HG02759 (cell line): ENCODE results near the gene LRRC4C.
"Not testable (repeated sequence)": the region's sequence is repeated elsewhere in the genome, so short reads cannot be mapped to it uniquely, and the experiment has no call there.

Experiments used
- ATAC-seq: cut with Tn5 transposase; IDR thresholded peaks from one replicate; pipeline ENCODE4 v1.9.1; 2021; ENCODE audit warnings: mild to moderate bottlenecking, moderate library complexity; ENCODE audit not compliant: unreplicated experiment

Gene LRRC4C

DNA sequence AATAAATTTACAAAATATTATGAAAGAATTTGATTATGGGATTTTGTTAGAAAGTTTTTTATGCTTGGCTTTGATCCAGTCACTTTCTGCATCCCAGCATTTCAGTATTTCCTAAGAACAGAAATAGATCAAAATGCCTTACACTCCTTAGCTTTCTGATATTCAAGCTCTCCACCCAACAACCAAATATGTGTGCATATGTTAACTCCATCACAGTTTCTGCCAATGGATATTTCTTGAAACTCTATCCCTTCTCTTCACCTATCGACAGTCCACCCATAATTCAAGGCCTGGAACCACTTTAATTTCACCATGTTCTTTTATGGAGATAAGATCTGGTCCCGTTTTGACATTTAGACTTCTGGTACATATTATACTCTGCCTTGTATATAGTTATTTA, 565.0 kb downstream of the LRRC4C start:
- no peak for ATAC-seq

DNA sequence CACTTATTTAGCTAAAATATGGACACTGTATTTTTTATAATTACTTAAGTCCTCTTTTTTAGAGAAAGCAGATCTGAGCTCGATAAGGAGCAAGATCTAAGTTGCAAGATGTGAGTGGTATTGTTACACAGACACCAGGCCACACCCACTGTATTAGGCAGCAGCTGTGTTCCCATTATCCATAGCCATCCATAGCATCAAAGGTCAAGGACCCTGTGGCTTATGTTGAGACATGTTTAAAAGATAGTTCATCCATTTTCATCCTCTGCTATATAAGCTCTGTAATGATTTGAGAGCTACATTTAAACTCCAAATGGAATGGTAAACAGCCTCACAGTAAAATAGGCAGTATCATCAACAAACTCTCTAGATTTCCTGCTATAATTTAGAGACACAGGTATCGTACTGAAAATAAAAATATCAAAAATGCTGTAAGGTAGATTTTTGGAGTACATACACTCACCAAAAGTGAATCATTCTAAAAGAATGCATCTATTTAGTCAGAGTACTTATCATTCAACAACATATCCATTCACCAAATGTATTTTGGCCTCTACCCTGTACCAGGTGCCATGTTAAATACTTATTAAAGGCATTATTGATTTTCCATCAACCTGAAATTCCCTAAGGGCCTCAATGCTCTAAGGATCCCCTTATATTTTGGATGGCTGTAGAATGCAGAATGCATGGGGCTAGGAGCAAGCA, 574.0 kb downstream of the LRRC4C start:
- no peak for ATAC-seq

DNA sequence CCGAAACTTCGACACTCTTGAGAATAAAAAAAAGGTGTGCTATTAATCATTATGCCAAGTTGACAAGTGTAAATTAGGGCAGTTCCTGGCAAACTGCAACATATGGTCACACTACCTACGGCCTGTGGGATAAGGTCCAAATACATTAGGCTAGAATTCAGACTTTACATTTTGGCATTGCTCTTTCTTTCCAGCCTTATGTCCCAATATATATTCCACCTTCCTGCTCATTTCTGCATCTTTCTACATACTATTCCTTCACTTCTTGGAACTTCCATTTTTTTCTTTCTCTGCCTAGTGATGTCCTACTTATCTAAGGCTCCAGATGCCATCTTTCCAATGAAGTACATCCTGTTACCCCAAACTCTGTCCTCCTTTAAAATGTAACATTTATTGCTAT, 577.2 kb downstream of the LRRC4C start:
- no peak for ATAC-seq

DNA sequence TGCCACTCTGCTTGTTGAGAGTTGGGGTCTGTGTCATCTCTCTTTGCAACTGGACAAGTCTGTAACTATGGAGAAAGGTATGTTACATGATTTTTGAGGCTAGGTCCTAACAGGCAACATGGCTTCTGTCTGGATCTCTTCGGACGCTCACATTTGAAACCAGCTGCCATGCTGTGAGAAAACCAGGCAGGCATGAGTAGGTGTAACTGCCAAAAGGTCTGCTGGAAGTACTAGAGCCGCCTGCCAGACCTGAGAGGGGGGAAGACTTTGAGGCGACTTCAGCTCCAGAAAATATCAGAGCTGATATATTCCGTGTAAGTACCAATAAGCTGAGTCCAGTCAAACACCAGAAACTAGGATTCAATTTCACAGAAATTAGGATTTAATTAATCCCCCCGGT, 579.5 kb downstream of the LRRC4C start:
- ATAC-seq, result no peak

DNA sequence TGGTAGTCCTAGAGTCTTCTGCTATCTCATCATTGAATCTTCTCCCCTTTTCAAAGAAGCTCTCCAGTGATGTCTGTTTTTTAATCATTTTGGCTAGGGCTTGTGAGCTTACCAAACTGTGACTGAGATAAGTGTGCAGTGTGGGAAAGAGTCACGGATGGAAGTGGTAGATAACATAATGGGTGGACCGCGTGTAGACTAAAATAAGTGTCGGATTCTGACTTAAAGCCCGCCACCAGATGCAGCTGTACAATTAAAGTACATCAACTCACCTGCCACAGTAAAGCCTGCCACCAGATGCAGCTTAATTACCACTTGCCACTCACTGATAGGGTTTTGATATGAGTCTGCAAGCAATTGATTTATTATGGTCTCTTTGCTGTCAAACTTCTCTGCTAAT, 581.5 kb downstream of the LRRC4C start:
- ATAC-seq, result no peak

DNA sequence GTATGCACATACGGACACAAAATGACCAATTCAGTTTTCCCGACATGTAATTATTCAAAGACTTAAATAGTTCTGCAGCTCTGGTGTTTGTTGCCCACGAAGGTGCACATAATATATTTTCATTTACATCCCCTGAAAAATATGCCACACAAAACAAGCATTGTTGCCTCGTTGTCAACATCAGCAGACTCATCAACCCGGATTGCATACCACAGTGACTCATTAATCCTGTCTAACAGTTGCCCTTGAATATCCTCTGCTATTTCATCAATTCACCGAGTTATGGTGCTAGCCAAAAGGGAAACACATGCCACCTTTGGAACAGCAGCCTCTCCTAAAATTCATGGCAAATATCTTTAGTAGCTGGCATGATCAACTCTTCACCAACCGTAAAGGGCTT, 582.2 kb downstream of the LRRC4C start:
- ATAC-seq, result no peak

DNA sequence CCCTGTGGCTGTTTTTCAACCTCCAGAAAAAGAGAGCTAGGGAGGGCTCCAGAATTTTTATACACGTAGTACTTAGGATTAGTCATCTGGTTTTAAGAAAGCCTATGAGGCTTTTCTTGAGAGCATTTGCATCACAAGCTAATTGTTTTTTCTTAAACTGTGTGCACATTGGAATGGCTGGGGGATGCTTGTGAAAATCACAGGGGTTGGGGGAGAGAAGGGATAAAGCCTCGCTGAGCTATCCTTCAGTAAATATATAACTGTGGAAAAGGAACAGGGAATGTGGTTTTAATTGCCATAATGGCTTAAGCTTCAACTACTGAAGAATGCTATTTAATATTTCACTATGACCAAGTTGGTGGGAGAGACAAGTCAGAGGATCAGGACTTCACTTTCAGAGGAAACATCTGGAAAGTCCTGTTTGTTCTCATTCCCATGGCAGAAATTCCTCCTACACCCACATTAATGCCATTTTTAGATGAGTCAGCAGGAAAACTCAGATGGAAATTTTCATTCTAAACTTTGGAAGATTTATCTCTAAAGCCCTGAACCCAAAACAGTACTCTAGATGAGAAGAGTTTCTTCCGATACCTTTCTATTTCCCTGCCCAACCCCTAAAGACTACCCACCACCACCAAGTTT, 591.3 kb downstream of the LRRC4C start:
- no peak for ATAC-seq

DNA sequence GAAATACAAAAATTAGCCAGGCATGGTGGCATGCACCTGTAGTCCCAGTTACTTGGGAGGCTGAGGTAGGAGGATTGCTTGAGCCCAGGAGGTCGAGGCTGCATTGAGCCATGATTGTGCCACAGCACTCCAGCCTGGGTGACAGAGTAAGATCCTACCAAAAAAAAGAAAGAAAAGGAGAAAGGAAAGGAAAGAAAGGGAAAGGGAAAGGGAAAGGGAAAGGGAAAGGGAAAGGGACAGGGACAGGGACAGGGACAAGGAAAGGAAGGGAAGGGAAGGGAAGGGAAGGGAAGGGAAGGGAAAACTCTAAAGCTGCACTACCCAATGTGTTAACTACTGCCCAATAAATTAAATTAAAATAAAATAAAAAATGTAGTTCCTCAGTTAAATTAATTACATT, 601.7 kb downstream of the LRRC4C start:
- not testable (repeated sequence) for ATAC-seq

DNA sequence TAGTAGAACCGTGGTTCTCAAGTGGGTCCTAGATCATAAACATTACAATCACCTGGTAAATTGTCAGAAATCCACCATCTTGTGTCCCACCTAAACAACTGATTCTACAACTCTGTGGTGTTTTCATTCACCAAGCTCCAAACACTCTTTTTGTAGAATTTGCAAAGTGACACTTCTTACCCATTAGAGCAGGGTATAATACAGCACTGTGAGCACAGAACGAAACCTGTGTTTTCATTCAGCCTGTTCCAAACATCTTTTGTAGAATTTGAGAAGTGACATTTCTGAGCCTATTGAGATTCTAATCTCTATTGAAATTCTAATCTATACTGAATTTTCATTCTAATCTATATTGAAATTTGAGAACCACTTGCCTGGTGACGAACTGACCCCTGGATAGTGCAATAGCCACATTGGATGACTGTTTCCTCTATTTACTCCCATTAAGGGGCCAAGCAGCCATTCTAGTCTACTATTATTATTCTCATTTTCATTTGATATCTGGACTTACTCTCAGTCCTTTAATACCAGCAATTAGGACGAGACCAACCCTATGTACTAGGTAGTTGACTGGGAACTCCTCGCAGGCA, 616.6 kb downstream of the LRRC4C start:
- ATAC-seq, result no peak

DNA sequence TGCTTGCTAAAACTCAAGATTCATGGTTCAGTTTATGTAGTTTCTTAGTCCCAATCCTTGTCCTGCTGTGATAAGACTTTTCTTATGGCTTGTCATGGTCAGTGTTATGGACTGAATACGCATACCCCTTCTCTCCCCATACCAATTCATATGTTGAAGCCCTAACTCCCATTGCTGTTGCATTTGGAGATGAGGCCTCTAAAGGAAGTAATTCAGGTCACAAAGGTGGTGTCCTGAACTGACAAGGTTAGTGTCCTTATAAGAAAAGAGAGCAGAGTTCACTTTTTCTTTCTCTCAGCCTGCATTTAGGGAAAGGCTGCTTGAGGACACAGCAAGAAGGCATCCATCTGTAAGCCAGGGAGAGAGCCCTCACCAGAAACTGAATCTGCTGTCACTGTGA, 618.2 kb downstream of the LRRC4C start:
- ATAC-seq, result no peak

DNA sequence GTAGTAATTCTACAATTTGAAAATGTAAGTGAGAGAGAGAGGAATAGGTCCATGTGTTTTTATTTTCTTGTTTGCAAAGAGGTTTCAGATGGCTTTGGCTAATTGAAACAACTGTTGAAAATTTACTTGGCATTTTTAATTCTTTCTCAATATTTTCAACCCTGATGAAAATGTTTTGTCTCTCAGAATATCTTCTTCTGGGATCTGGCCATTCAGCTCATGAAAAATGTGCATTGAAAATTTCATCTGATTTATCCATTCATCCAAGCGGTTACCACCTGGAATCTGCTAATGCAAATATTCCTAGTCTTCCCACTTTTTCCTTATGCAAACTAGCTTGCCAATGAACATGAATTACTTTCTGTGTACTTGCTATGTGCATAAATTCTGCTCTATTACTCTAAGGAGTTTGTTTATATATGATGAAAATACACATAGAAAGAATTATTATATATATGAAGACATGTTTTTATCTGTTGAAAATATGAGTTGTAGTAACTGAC, 621.2 kb downstream of the LRRC4C start:
- no peak for ATAC-seq

DNA sequence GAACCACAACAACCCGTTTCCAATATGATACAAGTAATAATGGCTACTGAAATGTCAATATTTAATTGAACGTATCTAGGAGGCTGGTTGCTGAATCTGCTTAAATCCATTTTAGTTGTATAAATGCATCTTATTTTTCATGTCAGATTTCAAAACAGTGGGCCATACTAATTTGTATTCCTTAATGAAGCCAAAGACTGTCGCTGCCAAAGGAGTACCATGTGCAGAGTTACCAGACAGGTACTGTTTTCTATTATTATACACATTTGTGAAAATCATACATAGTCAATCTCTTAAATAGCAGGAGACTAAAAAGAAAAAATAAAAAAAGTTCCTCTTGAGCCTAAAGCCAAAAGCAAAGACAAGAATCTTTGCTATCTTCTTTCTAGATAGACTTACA, 632.3 kb downstream of the LRRC4C start:
- ATAC-seq, result no peak

DNA sequence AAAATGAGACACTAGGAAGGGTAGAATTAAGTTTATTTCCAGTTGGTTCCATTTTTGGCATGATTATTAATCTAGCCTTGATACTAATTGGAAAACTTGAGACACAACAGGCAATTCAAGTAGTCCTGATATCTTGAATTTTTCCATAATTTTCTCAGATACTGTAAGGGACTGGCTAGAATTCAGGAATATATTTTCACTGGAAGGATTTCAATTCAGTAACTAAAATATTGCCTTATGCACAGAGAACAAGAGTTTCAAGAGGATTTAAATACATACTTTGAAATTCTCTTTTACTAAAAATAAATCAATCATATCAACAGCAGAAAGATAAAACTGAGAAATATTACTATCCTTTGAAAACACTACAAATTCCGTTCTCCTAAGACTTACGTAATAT, 632.9 kb downstream of the LRRC4C start:
- no peak for ATAC-seq

DNA sequence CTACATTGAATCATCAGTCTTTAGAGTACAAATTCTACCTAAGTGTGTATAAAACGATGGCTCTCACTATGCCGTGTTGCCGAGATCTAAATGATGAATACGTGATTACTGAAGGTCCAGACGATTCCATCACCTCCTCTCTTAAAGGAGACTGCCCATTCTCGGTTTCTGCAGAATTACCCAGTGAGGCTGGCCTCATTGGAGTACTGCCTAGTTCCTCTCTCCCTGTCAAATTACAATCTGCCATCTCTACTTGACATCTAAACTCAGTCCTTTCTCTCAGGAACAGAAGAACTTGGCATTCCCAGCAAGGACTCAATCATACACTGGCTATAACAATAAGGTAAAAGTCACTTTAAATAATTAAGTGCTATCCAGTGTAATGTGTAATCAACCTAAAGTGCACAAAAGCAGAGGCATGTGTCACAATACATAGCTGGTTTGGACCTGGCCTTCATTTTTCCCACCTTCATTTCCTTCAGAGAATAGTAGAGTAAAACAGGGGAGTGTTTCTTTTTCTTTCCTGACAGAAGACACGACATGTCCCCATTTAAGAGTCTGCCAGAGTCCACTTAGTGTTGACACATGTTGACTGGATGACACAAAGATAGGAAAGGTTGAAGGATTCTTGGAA, 634.1 kb downstream of the LRRC4C start:
- no peak for ATAC-seq

DNA sequence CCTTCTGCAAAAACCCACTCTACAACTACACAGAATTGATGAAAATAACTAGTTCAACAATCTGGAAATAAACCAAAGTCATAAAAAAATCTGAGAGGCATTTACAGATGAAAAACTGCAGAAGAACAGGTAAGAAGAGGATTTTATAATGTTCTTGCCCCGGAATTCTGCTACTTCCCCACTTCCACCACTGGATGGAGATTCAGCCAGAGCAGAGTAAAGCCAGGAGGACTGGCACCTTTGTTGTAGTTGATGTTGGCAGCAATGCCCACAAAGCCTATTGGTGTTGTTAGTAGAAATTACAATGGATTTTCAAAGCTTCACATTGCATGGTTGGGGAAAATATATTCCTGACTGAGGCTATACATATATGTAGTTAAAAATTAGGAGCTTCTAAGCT, 640.2 kb downstream of the LRRC4C start:
- ATAC-seq, result no peak

DNA sequence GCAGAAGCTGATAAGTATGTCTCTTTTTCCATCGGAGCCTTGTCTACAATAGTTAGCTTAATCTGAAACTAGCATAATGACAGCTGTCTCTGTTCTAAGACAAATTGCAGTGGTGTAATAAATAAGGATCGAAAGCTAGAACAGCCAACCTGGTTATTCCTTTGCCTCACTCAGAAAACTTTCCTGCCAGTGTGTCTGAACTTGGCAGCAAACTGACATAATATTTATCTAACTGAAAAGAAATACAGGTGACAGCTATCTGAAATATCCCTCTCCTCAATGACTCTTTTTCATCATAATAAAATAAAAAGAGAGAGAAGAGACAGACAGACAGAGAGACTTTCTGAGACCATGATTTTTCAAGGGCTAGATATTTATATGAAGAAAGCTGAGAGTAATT, 642.5 kb downstream of the LRRC4C start:
- no peak for ATAC-seq

DNA sequence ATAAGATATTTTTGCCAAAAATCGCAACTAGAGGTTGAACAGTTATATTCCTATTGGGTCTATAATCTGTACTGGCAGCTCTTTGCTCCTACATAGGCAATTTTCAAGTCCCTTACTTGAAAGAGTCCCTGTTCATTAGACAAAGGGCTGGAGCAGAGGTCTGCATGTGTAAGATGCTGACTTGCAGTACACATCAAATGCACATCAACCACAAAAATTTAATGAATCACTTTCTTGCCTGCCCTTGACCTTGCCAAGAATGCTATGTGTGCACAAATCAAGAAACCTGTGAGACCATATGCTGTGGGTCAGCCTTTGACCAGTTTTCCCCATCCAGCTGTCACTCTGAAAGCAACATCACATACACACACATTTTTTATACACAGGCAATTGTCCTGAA, 661.5 kb downstream of the LRRC4C start:
- no peak for ATAC-seq

DNA sequence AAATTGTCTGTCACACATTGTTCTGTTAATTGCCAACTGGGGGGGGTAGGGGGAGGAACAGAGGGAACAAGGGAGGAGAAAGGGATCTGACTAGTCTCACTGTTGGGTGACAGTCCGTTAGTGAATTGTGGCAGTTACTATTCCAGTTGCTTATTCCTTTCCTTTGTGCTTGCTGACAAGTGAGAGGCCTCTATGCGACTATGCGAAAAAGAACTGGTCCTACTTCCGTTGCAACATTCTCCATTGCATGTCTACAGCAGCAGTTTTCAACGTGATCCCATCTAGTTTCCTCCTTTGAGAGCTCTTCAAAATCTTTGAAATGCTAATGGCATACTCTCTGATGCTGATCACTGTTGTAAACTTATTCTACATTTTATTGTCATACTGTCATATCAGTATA, 672.2 kb downstream of the LRRC4C start:
- ATAC-seq, result no peak

DNA sequence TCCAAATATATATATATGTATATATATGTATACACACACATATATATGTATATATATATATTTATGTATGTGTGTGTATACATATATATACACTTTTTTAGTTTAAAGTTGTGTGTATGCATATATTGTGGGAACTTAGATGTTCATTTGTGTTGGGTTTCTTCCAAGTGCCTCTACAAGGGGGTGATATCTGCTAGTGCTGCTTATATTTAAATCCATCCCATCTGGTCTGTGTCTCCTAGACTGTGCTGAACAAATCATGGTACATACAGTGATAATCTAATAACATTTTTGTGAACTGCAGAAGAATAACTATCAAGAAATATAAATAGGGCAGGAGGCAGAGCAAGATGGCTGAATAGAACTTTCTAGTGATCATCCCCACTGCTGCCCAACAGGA, 696.4 kb downstream of the LRRC4C start:
- ATAC-seq, result no peak

DNA sequence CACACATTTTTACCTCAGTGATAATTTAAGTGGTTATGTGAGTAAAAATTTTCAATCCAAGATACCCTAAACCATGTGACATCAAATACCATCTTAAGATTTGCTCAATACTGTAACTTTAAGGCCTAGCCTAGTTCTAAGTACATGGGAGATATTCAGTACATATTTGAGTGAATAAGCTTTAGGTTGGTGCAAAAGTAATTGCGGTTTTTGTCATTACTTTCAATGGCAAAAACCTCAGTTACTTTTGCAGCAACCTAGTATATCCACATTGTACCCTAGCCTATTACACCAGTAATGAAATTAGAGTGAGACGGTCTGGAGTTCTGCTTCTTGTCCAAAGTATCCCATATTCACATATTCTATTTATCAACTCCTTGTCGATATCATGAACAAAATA, 700.1 kb downstream of the LRRC4C start:
- ATAC-seq, result no peak

DNA sequence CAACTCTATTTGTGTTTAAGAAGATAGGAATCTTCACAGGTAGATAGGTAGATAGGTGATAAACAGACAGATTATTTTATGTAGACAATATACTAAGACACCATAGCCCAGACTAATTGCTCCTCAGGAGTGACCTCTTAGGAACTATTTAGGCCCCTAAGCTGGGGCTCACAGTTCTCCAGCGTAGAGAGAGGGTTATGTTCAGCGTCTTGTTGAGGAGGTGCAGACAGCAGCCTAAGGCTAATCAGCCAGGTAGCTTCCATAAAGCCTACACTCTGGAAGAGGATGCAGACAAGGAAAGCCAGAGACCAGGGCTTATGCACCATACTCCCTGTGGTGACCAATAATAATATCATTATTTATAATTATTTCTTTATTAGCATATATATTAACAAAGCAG, 705.2 kb downstream of the LRRC4C start:
- ATAC-seq, result no peak

DNA sequence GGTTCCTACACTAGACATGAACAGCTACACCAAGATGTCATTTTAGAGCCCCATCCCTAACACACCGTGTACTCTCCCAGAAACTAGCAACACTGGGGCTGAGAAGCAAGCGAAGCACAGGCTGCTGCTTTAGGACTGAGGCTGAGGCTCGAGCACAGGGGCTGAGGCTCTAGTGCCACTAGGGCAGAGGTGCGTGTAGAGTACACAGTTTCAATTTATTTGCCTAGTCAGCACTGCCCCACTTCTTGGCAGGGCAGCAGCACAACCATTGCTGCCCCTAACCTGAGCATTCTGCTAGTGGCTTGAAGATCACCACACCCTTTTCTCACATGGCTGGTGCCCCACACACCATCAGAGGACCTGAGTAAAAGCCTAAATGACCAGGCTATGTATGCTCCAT, 713.2 kb downstream of the LRRC4C start:
- ATAC-seq, result no peak
